Stimulated activated CD8-positive, alpha-beta memory T cell treated with anti-CD3 and anti-CD28 coated beads, Interleukin-12 subunit alpha, Interleukin-12 subunit beta, amount 100 ng/mL, for 24 hours (primary cell): ENCODE measurements around the gene SAMD3.
"Not testable (repeated sequence)": the region's sequence is repeated elsewhere in the genome, so short reads cannot be mapped to it uniquely, and the experiment has no call there.

Experiments used
- DNase-seq: peaks from one replicate; pipeline ENCODE4 v3.0.0-alpha.2; 2020; ENCODE audit errors: extremely low read depth

SAMD3 gene

GRCh38 chr6:130222775-130223174 lies at the start of gene SAMD3:
TSS of gene SAMD3 (minus strand) at chr6:130222951. CDS start at chr6:130215273, 7,678 bp downstream.
- DNase-seq = no peak

GRCh38 chr6:130269969-130270635 lies 47.4 kb upstream of the SAMD3 start:
- DNase-seq = no peak

- not testable (repeated sequence) for DNase-seq
Measured at GRCh38 chr6:130265553-130265952, 42.8 kb upstream of the SAMD3 start.

GRCh38 chr6:130262008-130262407 lies 39.3 kb upstream of the SAMD3 start:
- DNase-seq = no peak

- DNase-seq = not testable (repeated sequence)
Measured at GRCh38 chr6:130261558-130261957, 38.8 kb upstream of the SAMD3 start.

- DNase-seq = not testable (repeated sequence)
Measured at GRCh38 chr6:130260614-130261241, 38.0 kb upstream of the SAMD3 start.

GRCh38 chr6:130260050-130260462 lies 37.3 kb upstream of the SAMD3 start:
- DNase-seq = not testable (repeated sequence)

- DNase-seq = no peak
Measured at GRCh38 chr6:130259557-130259956, 36.8 kb upstream of the SAMD3 start.

- DNase-seq = no peak
Measured at GRCh38 chr6:130259140-130259539, 36.4 kb upstream of the SAMD3 start.

GRCh38 chr6:130252527-130253237 lies 29.9 kb upstream of the SAMD3 start:
- DNase-seq = no peak

GRCh38 chr6:130245267-130245666 lies 22.5 kb upstream of the SAMD3 start:
- DNase-seq = no peak

- DNase-seq = no peak
Measured at GRCh38 chr6:130244728-130245127, 22.0 kb upstream of the SAMD3 start.

GRCh38 chr6:130240232-130240631 lies 17.5 kb upstream of the SAMD3 start:
- no peak for DNase-seq

- no peak for DNase-seq
Measured at GRCh38 chr6:130239755-130240154, 17.0 kb upstream of the SAMD3 start.

GRCh38 chr6:130233330-130233729 lies 10.6 kb upstream of the SAMD3 start:
- DNase-seq = no peak

GRCh38 chr6:130230531-130230930 lies 7.8 kb upstream of the SAMD3 start:
- DNase-seq = not testable (repeated sequence)

GRCh38 chr6:130229645-130230044 lies 6.9 kb upstream of the SAMD3 start:
- DNase-seq = no peak

- peak; percentile 31 for DNase-seq
Measured at GRCh38 chr6:130223508-130223907, 757 bp upstream of the SAMD3 start.

- DNase-seq = no peak
Measured at GRCh38 chr6:130218134-130218533, 4.6 kb downstream of the SAMD3 start.

GRCh38 chr6:130216620-130217019 lies 6.1 kb downstream of the SAMD3 start:
- DNase-seq = no peak

- no peak for DNase-seq
Measured at GRCh38 chr6:130215526-130215925, 7.2 kb downstream of the SAMD3 start.

GRCh38 chr6:130212215-130212874 lies 10.4 kb downstream of the SAMD3 start:
- no peak for DNase-seq
